BLaER1 treated with 17β-estradiol and CSF1 and Interleukin-3, amounts not matched to agents 10 nM and 100 nM (cell line): ENCODE data around the gene ARMC6.
A peak's percentile ranks its signal among the peaks of the same experiment; 100 is the strongest.

Source experiments
- H3K27ac ChIP-seq, 11 experiments: shearing (Covaris generic); formaldehyde crosslinking; 2 replicates each; pipeline ENCODE4 v1.8.1; 2022
- H3K27me3 ChIP-seq, 11 experiments: shearing (Covaris generic); formaldehyde crosslinking; 2 replicates each; pipeline ENCODE4 v1.8.1; 2022
- H3K36me3 ChIP-seq, 11 experiments: shearing (Covaris generic); formaldehyde crosslinking; 2 replicates each; pipeline ENCODE4 v1.8.1; 2022
- H3K4me1 ChIP-seq, 10 experiments: shearing (Covaris generic); formaldehyde crosslinking; 2 replicates each; pipeline ENCODE4 v1.8.1; 2022
- H3K4me2 ChIP-seq, 11 experiments: shearing (Covaris generic); formaldehyde crosslinking; 2 replicates each; pipeline ENCODE4 v1.8.1; 2022
- H3K4me3 ChIP-seq, 10 experiments: shearing (Covaris generic); formaldehyde crosslinking; 2 replicates each; pipeline ENCODE4 v1.8.1; 2022
- H3K9ac ChIP-seq, 11 experiments: shearing (Covaris generic); formaldehyde crosslinking; 2 replicates each; pipeline ENCODE4 v1.8.1; 2022
- H3K9me3 ChIP-seq, 11 experiments: shearing (Covaris generic); formaldehyde crosslinking; replicated peaks in 1 of 11; 2 replicates each; pipeline ENCODE4 v1.8.1; 2022
- H4K20me1 ChIP-seq, 11 experiments: shearing (Covaris generic); formaldehyde crosslinking; 2 replicates each; pipeline ENCODE4 v1.8.1; 2022
- Cebpa-rat ChIP-seq, 11 experiments: shearing (Covaris generic); IDR thresholded peaks; 2 replicates each; pipeline ENCODE4 v1.8.1; 2022

ARMC6 gene

GRCh38 chr19:19027228-19027627 is 6.2 kb upstream of the ARMC6 start:
- TF ChIP-seq Cebpa-rat (IDR thresholded peaks at IDR 0.05), result no peak
- peak overlapping the region in 2 of 11 experiments; percentile 12 to 22; a peak in 1 of 22 replicates for H3K9ac ChIP-seq
- no peak overlapping the region for H3K27ac ChIP-seq
- H3K27me3 ChIP-seq, result no peaks in the 10 kb centered on the region
- H3K4me2 ChIP-seq, result no peak overlapping the region
- H3K36me3 ChIP-seq, result peaks cover 88 to 98% (median 94%) of the 10 kb centered on the region in 11 experiments
- H3K4me1 ChIP-seq, result peaks cover 21 to 39% (median 28%) of the 10 kb centered on the region in 10 experiments
- H4K20me1 ChIP-seq, result peaks cover 68 to 100% (median 97%) of the 10 kb centered on the region in 11 experiments
- H3K9me3 ChIP-seq, result no peaks in the 10 kb centered on the region
- no peak overlapping the region for H3K4me3 ChIP-seq

GRCh38 chr19:19028526-19028925 is 4.9 kb upstream of the ARMC6 start:
- no peak overlapping the region for H3K4me3 ChIP-seq
- H3K36me3 ChIP-seq, result peaks cover 75 to 86% (median 81%) of the 10 kb centered on the region in 11 experiments
- no peaks in the 10 kb centered on the region for H3K9me3 ChIP-seq
- no peak for TF ChIP-seq Cebpa-rat (IDR thresholded peaks at IDR 0.05)
- no peak overlapping the region for H3K27ac ChIP-seq
- peaks cover 55 to 92% (median 85%) of the 10 kb centered on the region in 11 experiments; a peak in 21 of 22 replicates for H4K20me1 ChIP-seq
- H3K9ac ChIP-seq, result peak overlapping the region in 4 of 11 experiments; percentile 4 to 44 (median 26); a peak in 6 of 22 replicates
- H3K4me1 ChIP-seq, result peaks cover 13 to 27% (median 18%) of the 10 kb centered on the region in 10 experiments
- H3K4me2 ChIP-seq, result no peak overlapping the region
- H3K27me3 ChIP-seq, result no peaks in the 10 kb centered on the region

GRCh38 chr19:19031891-19032290 is 1.5 kb upstream of the ARMC6 start:
- H3K4me2 ChIP-seq, result peak overlapping the region; percentile 74 to 95 (median 88)
- peak overlapping the region; percentile 82 to 100 (median 95) for H3K4me3 ChIP-seq
- peak overlapping the region in 9 of 11 experiments; percentile 93 to 100 (median 98); a peak in 16 of 22 replicates for H3K27ac ChIP-seq
- no peaks in the 10 kb centered on the region for H3K27me3 ChIP-seq
- H3K36me3 ChIP-seq, result peaks cover 41 to 70% (median 63%) of the 10 kb centered on the region in 11 experiments
- H3K4me1 ChIP-seq, result peaks cover 33 to 48% (median 41%) of the 10 kb centered on the region in 10 experiments
- H3K9ac ChIP-seq, result peak overlapping the region; percentile 96 to 100 (median 98)
- peaks cover 36 to 80% (median 72%) of the 10 kb centered on the region in 11 experiments; a peak in 21 of 22 replicates for H4K20me1 ChIP-seq
- TF ChIP-seq Cebpa-rat (IDR thresholded peaks at IDR 0.05), result no peak
- H3K9me3 ChIP-seq, result peaks cover 0 to 8% (median 3%) of the 10 kb centered on the region in 11 experiments; a peak in 14 of 22 replicates

- H3K9ac ChIP-seq, result peak overlapping the region; percentile 96 to 100 (median 98)
- peaks cover 33 to 48% (median 41%) of the 10 kb centered on the region in 10 experiments for H3K4me1 ChIP-seq
- H3K27me3 ChIP-seq, result no peaks in the 10 kb centered on the region
- H3K36me3 ChIP-seq, result peaks cover 40 to 70% (median 63%) of the 10 kb centered on the region in 11 experiments
- peaks cover 30 to 80% (median 69%) of the 10 kb centered on the region in 11 experiments; a peak in 21 of 22 replicates for H4K20me1 ChIP-seq
- H3K4me3 ChIP-seq, result peak overlapping the region; percentile 82 to 100 (median 95)
- H3K27ac ChIP-seq, result peak overlapping the region; percentile 90 to 100 (median 98)
- no peak for TF ChIP-seq Cebpa-rat (IDR thresholded peaks at IDR 0.05)
- peaks cover 1 to 15% (median 10%) of the 10 kb centered on the region in 11 experiments; a peak in 21 of 22 replicates for H3K9me3 ChIP-seq
- H3K4me2 ChIP-seq, result peak overlapping the region; percentile 74 to 95 (median 88)
Observed at GRCh38 chr19:19032420-19033175, 805 bp upstream of the ARMC6 start.

- H3K27ac ChIP-seq, result peak overlapping the region; percentile 90 to 100 (median 98)
Observed at GRCh38 chr19:19033176-19033425, 302 bp upstream of the ARMC6 start.

GRCh38 chr19:19034204-19034624 is 811 bp downstream of the ARMC6 start:
- Histone ChIP-seq H3K4me1 (peaks cover 36 to 52% (median 45%) of the 10 kb centered on the region in 10 experiments), H3K9ac (peak overlapping the region; percentile 96 to 100 (median 98)), H3K4me2 (peak overlapping the region; percentile 81 to 99 (median 94)), H4K20me1 (peaks cover 20 to 80% (median 62%) of the 10 kb centered on the region in 11 experiments; a peak in 21 of 22 replicates), H3K27me3 (no peaks in the 10 kb centered on the region), H3K9me3 (peaks cover 7 to 25% (median 17%) of the 10 kb centered on the region in 11 experiments; a peak in 21 of 22 replicates), H3K4me3 (peak overlapping the region; percentile 82 to 100 (median 95)), H3K27ac (peak overlapping the region; percentile 90 to 100 (median 98)), H3K36me3 (peaks cover 40 to 70% (median 63%) of the 10 kb centered on the region in 11 experiments)
- no peak for TF ChIP-seq Cebpa-rat (IDR thresholded peaks at IDR 0.05)

More at GRCh38 chr19:19033176-19033425, 302 bp upstream of the ARMC6 start:
- Histone ChIP-seq H4K20me1 (peaks cover 25 to 80% (median 68%) of the 10 kb centered on the region in 11 experiments; a peak in 21 of 22 replicates), H3K4me2 (peak overlapping the region; percentile 74 to 95 (median 88)), H3K4me1 (peaks cover 33 to 48% (median 41%) of the 10 kb centered on the region in 10 experiments), H3K9me3 (peaks cover 6 to 20% (median 15%) of the 10 kb centered on the region in 11 experiments; a peak in 21 of 22 replicates), H3K4me3 (peak overlapping the region; percentile 82 to 100 (median 95)), H3K36me3 (peaks cover 40 to 70% (median 63%) of the 10 kb centered on the region in 11 experiments), H3K9ac (peak overlapping the region; percentile 96 to 100 (median 98)), H3K27me3 (no peaks in the 10 kb centered on the region)
- TF ChIP-seq Cebpa-rat (IDR thresholded peaks at IDR 0.05), result no peak

GRCh38 chr19:19039901-19040300 is 6.5 kb downstream of the ARMC6 start:
- TF ChIP-seq Cebpa-rat (IDR thresholded peaks at IDR 0.05), result peak in 3 of 11 experiments; percentile 24 to 41 (median 39); a peak in 1 of 22 replicates
- Histone ChIP-seq H3K4me3 (no peak overlapping the region), H4K20me1 (peaks cover 0 to 100% (median 82%) of the 10 kb centered on the region in 11 experiments; a peak in 19 of 22 replicates), H3K27ac (peak overlapping the region in 9 of 11 experiments; percentile 14 to 77 (median 58); a peak in 16 of 22 replicates), H3K36me3 (peaks cover 48 to 95% (median 73%) of the 10 kb centered on the region in 11 experiments), H3K27me3 (no peaks in the 10 kb centered on the region), H3K4me2 (peak overlapping the region; percentile 20 to 68 (median 58)), H3K9ac (peak overlapping the region in 8 of 11 experiments; percentile 6 to 53 (median 40); a peak in 13 of 22 replicates), H3K9me3 (peaks cover 7 to 25% (median 17%) of the 10 kb centered on the region in 11 experiments; a peak in 21 of 22 replicates), H3K4me1 (peaks cover 23 to 44% (median 36%) of the 10 kb centered on the region in 10 experiments)

GRCh38 chr19:19040417-19040816 is 7.0 kb downstream of the ARMC6 start:
- Histone ChIP-seq H4K20me1 (peaks cover 0 to 100% (median 79%) of the 10 kb centered on the region in 11 experiments; a peak in 19 of 22 replicates), H3K4me3 (no peak overlapping the region), H3K9me3 (peaks cover 7 to 25% (median 17%) of the 10 kb centered on the region in 11 experiments; a peak in 21 of 22 replicates), H3K27me3 (no peaks in the 10 kb centered on the region), H3K9ac (peak overlapping the region in 4 of 11 experiments; percentile 33 to 51 (median 47); a peak in 6 of 22 replicates), H3K36me3 (peaks cover 52 to 97% (median 79%) of the 10 kb centered on the region in 11 experiments), H3K4me1 (peaks cover 18 to 39% (median 31%) of the 10 kb centered on the region in 10 experiments), H3K27ac (peak overlapping the region in 8 of 11 experiments; percentile 41 to 77 (median 61); a peak in 16 of 22 replicates), H3K4me2 (peak overlapping the region in 9 of 11 experiments; percentile 27 to 68 (median 62); a peak in 17 of 22 replicates)
- no peak for TF ChIP-seq Cebpa-rat (IDR thresholded peaks at IDR 0.05)
